Stimulated activated CD8-positive, alpha-beta memory T cell treated with anti-CD3 and anti-CD28 coated beads, Interleukin-12 subunit alpha, Interleukin-12 subunit beta, amount 100 ng/mL, for 24 hours (primary cell): ENCODE results near the gene ALPI.
"Not testable (repeated sequence)": the region's sequence is repeated elsewhere in the genome, so short reads cannot be mapped to it uniquely, and the experiment has no call there.

ENCODE experiments used
- DNase-seq: peaks from one replicate; pipeline ENCODE4 v3.0.0-alpha.2; 2020; ENCODE audit errors: extremely low read depth

Gene ALPI

DNA sequence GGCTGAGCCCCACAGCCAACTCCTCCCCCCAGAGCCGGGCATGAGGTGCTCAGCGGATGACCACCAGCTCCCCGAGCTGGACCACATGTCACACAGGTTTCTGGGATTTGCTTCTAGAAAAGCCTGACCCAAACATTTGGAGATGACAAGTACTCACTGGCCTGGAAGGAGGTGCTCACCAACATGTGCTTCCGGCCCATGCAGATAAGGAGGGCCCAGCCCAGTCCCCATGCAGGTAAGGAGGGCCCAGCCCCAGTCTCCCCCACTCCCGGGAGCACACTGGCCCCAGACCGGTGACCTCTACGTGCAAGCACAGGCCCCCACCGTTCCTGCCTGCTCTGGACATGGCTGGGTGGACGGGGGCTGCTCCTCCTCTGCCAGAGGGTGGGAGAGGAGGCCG lies 14.0 kb upstream of the ALPI start:
- not testable (repeated sequence) for DNase-seq

DNA sequence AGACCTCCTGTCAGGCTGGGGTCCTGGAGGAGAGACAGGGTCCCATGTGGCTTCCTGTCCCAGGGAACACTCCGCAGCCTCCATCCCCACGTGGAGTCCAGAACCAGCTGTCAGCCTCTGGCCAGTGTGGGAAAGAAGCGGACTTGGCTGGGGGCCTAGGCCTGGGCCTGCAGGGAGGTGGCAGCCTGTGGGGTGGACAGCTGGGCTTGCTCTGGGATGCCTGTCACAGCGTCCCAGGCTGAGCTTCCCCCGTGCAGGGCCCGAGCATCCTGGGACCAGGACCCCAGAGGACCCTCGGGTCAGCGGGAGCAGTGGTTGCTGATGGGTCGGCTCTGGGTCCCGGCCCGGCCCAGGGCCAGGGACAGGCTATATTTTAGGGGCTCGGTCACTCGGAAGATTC lies 13.5 kb upstream of the ALPI start:
- not testable (repeated sequence) for DNase-seq

DNA sequence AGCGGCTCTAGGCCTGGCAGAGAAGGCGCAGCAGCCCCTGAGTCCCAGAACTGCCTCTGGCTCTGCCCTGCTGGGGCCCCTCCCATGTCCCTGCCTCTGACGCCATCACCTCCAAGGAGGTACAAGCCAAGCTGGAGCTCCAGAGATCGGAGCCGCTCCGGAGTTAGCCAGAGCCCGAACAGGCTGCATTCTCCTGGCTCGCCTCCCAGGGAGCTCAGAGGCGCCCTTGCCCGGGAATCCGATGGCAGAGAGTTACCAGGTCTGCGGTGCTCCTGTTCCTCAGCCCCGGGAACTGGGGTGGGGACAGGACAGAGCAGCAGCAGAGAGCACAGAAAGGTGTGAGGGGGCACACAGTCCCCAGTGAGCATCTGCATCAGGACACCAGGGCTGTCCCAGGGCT lies 12.9 kb upstream of the ALPI start:
- DNase-seq = not testable (repeated sequence)

DNA sequence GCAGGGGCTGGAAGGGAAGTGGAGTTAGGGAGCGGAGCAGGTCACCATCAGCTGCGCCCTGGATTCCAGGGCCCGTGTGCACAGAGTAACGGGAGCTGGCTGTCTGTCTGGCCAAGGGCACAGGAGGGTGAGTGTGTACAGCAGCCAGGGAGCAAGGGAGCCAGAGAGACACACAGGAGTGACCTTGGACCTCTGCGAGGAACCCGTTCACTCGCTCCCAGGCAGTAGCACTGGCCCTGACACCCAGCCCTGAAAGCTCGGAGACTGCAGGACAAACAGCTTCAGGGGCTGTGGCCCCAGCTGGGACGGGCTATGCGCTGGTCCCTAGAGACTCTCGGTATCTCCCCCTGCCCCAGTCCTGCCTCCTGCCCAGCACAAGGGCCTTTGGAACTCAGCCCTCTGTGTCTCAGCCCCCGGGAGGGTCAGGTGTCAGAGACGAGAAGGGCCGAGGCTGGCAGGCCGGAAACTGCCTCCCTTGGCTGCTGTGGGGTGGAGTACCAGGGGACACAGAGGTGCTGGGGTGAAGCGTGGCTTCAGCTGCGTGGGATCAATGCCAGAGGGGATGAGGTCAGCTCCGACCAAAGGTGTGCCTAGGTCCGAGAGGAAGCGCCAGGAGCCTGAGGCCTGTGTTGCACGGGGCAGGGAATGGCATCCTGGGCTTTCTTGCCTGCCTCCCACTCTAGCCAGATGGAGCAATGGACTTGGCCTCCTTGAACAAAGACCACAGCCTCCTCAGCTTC lies 12.1 kb upstream of the ALPI start:
- not testable (repeated sequence) for DNase-seq

DNA sequence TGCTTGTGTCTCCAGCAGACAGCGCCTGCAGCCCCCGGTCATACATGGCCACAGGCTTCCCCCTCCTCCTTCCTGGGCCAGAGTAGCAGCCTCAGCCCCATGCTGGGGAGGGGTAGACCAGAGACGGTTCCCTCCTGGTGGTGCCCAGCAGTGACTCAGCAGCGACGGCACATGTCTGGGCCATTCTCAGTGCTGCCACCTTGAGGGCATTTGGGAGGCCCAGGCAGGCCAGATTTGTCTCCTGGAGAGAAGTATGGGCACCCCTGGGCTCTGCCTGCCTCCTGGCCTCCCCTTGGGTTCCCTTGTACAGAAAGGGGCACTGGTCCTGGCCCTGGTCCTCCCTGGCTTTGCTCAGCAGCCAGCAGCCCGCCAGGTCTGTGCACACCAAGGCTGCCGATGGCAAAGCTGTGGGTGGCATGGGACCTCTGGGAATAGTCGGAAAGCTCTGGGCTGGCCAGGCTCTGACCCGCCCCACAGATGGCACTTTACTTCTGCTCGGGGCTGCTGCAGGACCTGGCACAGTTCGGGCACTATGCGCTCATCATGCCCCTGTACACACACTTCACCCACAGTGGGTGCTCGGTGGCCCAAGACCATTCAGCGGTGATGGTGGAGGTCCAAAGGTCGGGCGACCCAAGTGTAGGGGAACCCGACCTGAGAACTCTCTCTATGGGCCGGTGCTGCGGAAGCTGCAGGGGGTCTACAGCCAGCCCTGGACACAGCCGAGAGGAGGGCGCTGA lies 11.4 kb upstream of the ALPI start:
- peak; percentile 20 for DNase-seq

DNA sequence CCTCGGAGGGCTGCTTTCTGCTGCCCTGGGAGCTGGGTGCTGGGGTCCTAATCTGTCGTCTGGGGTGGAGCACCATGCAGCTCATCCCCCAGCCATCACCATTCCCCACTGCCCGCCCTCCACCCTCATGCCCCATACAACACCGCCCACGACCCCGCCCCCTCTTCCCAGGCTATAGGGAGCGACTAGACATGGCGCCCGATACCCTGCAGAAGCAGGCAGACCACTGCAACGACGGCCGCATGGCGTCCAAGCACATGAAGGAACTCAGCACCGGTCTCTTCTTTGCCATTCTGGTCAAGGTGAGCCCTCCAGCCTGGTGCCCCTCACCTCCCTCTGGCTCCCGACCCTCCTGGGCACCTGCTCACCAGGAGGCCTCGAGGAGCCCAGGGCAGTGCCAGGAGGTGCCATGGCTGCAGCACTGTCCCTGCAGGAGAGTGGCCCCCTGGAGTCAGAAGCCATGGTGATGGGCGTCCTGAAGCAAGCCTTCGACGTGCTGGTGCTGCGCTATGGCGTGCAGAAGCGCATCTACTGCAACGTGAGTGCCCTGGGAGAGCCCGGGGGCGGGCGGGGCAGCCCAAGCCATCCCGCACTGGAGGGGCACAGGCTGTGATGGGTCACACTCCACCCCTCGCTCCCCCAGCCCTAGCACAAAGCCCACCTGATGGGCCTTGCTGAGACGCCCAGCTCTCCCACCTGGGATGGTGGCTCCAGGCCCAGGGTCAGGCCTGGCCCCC lies 10.6 kb upstream of the ALPI start:
- DNase-seq = not testable (repeated sequence)

DNA sequence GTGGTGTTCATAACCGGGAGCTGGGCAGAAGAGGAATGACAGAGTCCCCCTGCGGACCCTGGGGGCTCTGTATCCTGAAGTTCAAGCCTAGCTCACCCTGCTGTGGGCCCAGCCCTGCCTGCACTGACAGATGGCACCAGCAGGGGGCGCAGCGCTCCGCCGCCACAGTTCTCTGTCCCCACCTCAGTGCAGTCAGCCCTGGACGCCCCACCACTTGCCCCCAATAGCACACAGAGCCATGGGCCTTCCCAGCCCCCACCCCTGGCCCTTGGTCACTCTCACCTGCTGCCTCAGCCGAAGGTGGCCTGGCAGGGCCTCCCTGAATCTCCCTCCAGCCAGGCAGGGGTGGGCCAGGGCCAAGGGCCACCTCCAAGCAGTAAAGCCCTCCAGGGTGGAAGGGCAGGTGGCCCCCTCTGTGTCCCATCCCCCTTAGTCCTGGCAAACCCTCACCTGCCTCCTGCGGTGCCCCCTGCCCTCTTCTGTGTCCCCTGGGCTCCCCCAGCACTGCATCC lies 9.6 kb upstream of the ALPI start:
- not testable (repeated sequence) for DNase-seq

DNA sequence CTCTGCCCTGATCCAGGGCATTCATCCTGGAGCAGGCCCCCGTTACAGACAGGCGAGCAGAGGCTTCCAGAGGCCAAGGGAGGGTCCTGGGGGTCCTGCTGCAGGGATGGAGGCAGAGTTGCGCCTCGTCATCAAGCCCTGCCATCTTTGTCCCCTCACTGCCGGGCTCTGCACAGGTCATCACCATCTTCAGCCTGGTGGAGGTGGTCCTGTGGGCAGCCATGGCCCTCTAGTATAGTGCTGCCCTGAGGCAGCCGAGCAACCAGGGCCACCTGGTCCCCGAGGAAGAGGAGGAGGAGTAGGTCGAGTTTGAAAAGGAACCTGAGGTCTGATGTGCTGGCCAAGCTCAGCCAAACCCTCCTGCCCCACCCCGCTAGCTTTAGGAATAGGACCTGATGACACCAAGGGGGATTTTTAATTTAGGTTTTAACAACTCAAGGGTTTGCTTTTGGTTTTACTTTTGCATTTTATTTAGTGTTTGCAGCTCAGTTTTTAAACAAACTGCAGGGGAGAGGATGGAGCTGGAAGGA lies 8.8 kb upstream of the ALPI start:
- no peak for DNase-seq

DNA sequence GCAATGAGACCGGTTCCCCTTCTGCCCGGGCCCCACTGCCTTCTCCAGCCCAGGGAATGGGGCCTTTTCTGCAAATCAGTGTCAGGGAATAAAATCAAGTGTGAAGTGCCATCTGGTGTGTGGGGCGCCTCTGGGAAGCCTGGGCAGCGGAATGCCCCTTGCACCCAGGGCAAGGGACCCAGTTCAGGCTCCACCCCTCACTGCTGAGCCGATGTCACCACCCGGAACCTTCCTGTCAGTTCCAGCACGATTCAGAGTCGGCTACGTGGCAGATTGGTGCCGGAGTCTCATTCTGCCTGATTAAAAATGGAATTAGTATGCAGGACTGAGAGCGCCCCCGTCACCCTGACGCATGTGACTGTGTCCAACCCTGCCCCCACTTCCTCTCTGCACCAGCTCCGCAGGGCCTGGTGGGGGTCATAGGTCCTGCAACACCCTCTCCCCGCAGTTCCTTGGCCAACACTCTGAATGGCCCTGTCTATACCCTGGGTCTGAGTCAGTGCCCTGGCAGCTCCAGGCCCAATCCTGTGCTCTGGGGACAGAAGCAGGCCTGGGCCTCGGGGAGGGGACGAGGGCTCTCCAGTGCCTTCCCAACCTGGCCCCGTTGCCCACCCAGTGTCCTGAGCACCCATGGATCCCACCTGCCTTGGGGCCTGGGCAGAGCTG lies 8.2 kb upstream of the ALPI start:
- DNase-seq = no peak

DNA sequence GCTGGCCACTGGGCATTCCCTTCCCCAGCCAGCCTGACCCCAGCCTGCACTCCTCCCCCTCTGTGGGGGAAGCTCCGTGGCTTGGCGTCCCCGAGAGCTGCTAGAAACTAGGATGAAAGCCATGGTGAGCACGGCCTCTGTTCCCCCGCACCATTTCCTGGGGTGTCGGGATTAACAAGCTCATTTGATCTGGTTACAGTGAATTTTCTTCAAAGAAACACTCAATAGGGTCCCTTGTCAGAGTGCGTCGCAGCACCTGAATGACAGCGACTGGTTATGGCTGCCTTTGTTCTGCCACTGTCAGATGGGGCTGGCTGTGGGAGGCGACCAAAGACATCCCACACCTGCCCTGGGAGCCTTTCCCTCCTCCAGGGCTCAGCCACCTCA lies 7.7 kb upstream of the ALPI start:
- DNase-seq = no peak

DNA sequence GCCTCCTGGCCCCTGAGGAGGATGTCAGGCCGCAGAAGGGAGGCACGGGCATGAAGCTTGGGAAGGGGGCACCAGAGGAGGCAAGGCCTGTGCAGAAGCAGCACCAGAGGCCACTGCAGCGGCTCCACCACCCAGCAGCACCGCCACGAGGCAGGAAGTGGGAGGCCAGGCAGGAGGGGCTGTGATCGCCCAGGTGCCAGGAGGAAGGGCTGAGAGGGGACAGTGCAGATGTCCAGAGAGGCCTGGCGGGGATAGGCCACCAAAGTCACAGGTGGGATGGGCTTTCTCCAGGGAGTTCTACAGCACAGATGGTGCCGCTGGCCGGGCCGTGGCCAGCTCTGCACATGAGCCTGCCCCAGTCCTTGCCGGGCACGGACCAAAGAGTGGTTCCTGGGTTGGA lies 6.0 kb upstream of the ALPI start:
- DNase-seq = no peak

DNA sequence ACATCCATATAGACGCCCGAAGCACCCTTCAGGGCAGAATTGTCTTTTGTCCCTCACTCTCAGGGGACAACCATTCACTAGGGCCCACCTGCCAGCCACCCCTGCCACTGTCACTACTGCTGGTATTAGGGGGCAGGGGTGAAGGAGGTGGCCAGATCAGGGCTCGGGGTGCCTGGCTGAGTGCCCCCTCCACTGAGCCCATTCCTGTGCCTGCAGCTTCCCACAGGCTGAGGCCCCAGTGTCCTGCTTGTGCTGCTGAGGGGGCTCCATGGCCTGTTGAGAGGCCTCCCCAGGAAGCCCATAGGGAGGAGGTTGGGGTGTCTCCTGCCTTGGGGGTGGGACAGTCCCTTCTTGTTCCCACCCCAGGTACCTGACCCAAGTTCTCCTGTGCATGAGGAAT lies 4.3 kb upstream of the ALPI start:
- DNase-seq = not testable (repeated sequence)

DNA sequence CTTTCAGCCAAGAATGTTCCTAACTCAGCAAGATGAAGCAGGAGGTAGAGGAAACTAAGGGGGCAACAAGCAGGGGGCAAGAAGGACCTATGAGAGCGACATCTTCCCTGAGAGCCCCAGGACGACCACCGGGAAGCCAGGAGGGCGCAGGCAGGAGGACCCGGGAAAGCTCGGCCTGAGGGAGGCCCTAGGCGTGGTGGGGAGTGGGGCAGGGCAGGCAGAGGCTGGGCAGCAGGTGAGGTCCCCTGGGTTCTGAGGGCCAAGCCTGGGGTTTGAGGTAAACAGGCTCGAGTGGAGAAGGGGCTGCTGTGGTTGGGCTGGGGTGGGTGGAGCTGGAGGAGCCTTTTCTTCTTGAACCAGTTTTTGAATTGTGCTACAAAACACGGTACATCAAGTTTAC lies 1.3 kb upstream of the ALPI start:
- no peak for DNase-seq

DNA sequence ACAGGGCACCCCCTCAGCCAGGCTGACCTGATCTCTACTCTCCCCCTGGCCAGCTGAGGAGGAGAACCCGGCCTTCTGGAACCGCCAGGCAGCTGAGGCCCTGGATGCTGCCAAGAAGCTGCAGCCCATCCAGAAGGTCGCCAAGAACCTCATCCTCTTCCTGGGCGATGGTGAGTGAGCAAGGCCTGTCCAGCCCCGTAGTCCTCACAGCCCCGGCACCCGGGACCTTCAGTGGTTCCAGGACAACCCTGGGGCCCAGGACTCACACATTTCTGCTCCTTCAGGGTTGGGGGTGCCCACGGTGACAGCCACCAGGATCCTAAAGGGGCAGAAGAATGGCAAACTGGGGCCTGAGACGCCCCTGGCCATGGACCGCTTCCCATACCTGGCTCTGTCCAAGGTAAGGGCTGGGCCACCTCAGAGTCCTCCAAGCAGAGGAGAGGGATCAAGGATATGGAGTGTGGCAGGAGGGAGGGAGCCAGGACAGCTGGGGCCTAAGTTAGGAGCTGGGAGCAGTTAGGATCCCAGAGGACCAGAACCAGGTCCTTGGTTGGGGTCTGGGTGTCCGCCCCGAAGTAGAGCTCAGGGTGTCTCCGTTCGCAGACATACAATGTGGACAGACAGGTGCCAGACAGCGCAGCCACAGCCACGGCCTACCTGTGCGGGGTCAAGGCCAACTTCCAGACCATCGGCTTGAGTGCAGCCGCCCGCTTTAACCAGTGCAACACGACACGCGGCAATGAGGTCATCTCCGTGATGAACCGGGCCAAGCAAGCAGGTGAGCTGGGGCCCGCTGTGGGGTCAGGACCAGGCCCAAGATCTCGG lies 555 bp downstream of the ALPI start:
- DNase-seq = no peak

DNA sequence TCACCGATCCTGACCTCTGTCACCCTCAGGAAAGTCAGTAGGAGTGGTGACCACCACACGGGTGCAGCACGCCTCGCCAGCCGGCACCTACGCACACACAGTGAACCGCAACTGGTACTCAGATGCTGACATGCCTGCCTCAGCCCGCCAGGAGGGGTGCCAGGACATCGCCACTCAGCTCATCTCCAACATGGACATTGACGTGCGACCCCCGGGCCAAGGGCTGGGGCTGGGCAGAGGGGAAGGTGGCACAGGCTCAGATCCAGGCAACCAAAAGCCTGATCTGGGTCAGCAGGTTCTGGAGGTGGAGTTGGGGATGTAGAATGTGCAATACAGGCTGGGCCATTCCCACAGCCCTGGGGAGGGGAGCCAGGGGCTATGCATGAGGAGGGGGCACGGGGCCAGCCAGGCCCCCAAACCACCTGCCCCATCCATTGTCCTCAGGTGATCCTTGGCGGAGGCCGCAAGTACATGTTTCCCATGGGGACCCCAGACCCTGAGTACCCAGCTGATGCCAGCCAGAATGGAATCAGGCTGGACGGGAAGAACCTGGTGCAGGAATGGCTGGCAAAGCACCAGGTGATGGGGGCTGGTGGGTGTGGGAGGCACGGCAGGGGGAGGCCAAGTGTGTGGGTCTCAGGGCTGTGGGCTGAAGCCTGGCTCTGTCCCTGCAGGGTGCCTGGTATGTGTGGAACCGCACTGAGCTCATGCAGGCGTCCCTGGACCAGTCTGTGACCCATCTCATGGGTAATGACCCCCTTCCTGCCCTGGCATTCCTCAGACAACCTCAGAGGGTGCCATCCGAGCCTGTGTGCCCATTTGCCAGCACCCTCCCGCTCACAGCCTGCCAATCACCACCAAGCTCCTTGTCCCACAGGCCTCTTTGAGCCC lies 1.4 kb downstream of the ALPI start:
- DNase-seq = no peak

DNA sequence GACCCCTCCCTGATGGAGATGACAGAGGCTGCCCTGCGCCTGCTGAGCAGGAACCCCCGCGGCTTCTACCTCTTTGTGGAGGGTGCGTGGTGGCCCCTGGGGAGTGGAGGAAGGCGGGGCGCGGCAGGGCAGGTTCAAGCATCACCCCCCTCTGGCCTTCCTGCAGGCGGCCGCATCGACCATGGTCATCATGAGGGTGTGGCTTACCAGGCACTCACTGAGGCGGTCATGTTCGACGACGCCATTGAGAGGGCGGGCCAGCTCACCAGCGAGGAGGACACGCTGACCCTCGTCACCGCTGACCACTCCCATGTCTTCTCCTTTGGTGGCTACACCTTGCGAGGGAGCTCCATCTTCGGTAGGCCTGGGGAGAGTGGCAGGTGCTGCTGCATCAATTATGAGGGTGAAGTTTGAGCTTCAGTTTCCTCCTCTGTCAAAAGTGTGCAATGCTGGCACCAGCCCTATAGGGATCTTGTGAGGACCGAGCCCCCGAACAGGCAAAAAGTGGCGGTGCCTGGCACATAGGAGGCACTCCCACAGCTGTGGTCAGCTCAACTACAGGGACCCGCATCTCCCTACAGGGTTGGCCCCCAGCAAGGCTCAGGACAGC lies 2.2 kb downstream of the ALPI start:
- DNase-seq = no peak

DNA sequence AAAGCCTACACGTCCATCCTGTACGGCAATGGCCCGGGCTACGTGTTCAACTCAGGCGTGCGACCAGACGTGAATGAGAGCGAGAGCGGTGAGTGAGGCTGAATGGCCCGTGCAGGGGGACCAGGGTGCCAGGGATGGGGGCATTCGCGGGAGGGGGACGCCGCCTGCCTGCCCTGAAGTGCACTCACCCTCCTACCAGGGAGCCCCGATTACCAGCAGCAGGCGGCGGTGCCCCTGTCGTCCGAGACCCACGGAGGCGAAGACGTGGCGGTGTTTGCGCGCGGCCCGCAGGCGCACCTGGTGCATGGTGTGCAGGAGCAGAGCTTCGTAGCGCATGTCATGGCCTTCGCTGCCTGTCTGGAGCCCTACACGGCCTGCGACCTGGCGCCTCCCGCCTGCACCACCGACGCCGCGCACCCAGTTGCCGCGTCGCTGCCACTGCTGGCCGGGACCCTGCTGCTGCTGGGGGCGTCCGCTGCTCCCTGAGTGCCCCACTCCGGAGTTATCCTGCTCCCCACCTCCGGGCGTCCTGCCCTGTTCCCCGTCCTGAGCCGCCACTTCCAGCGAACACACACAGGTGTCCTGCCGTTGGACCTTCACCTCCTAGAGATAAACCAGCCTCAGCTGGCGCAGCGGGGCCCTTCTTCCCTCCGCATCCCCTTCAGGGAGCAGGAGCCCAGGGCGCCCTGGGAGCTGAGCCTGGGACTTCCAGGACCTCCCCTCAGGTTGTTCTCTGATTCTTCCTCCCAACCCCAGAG lies 2.9 kb downstream of the ALPI start:
- DNase-seq = no peak

DNA sequence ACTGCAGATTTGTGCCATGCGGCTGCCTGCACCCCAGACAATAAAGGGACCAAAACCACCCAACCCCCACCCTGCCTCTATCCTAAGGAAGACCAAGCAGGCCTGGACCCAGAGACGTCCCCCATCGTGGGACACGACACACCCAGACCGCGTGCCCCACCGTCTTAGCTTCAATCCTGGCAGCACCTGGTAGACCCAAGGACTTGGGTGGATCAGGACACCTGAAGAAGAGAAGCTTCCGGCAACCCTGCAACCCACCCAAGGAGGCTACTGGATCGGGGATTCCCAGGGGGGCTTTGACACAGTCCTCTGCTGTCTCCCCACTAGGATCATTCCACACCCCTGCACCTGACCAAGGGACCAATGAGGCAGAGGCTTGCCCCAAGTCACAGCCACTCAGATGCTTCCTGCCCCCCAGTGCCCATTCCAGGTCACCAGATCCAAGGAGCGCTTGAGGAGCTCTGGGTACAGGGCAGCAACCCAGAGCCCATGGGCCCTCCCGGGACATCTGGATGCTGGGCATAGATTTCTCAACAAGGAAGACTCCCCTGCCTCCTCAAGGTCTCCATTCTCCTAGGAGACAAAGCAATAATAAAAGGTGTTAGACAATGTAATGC lies 3.6 kb downstream of the ALPI start:
- no peak for DNase-seq
